ENCODE data around the gene ENTPD2. TPM values are rescaled to one million over a fixed set of nuclear protein-coding genes. Genes with fewer than 3 reads are reported as not detected.

ENTPD2 gene
- total RNA-seq, 5 donors from 2014 or later (not counting 1 experiment from before 2014, with no cell fraction given), result 0.32 TPM; not detected in 4

GRCh38 chr9:137029058-137029936 is 24.6 kb downstream of the ENTPD2 start:
- Histone ChIP-seq H3K36me3 (ENCODE audit: control insufficient read depth in 2 of 2, extremely low read depth in 1 of 2, insufficient read depth in 1 of 2, low read length in 1 of 2) (no peaks in the 10 kb centered on the region), H3K27me3 (replicated peaks in 1 of 2; ENCODE audit: control insufficient read depth in 2 of 2, extremely low read depth in 1 of 2, insufficient read depth in 2 of 2, low read length in 1 of 2) (peaks cover 0 to 13% of the 10 kb centered on the region in 2 experiments), H3K27ac (ENCODE audit: low read length) (peak overlapping the region; percentile 59), H3K4me1 (ENCODE audit: control insufficient read depth in 1 of 2, extremely low read depth in 1 of 2, insufficient read depth in 2 of 2, low read length in 2 of 2) (peaks cover 20 to 91% of the 10 kb centered on the region in 2 experiments), H3K4me3 (ENCODE audit: control insufficient read depth in 1 of 2, extremely low read depth in 1 of 2, low read length in 1 of 2) (peak overlapping the region; percentile 79 to 81), H3K9me3 (no peaks in the 10 kb centered on the region)
- POLR2A ChIA-PET, result no interaction called here
- H3K27ac Mint-ChIP-seq, result peak overlapping the region; percentile 88 to 90
- peak; percentile 19 to 41 (median 24) for ATAC-seq (replicated peaks in 1 of 4)
- peaks cover 41 to 57% (median 49%) of the 10 kb centered on the region in 3 donors for H3K4me1 Mint-ChIP-seq
- CTCF ChIA-PET, result interaction anchor here in 1 of 2 donors (0.6 to 1.9 kb wide), 15 partner anchors 15 to 251 kb away, joined by 3 to 10 read pairs (median 4); partner anchors contain the start of genes AJM1, PAXX, RNF208 and TMEM141
- WGBS (ENCODE audit: insufficient coverage), result 17% methylated on average over 6 of the region's 19 CpGs
- no peaks in the 10 kb centered on the region for H3K27me3 Mint-ChIP-seq
- H3K36me3 Mint-ChIP-seq, result no peaks in the 10 kb centered on the region
- DNase-seq, result peak in 29 of 35 experiments; percentile 31 to 80 (median 55)
- peak overlapping the region; percentile 73 to 79 (median 79) for H3K4me3 Mint-ChIP-seq
- no peaks in the 10 kb centered on the region for H3K9me3 Mint-ChIP-seq

DNA sequence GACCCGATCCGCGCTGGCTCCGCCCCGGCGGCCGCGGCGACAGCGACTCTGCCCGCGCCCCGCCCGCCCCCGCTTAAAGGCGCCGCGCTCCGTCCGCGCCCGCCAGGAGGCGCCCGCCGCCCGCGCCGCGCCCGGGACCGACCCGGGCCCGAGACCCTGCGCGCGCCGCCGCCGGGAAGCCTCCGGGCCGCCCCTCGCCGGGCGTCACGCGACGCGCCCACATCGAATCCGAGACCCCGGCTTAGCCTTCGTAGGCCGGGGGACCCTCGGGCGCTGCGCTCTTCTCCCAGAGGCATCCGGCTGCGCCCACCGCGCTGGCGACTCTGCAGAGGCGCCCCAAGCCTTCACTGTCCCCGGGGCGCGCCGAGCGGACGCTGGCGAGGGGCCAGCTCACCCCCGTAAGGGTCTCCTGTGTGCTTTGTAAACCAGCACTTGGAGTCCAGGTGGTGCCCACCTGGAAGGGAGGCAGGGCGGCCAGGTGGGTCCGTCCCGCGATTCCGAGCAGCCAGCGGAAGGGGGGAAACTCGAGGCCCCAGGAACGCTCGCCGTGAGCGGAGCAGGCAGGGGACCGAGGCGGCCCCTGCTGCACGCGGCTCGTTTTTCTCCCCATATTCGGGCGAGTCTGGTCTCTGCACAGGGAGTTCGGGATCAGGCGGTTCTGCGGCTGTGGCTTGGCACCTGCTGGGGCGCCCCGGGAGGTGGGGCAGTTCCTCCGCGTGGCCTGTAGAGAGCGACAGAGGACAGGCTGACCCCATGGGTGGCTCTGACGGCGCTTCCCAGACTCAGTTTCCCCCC is 25.4 kb downstream of the ENTPD2 start:
- ChIA-PET POLR2A (no interaction called here), CTCF (interaction anchor here (0.6 to 1.9 kb wide), 12 partner anchors 15 to 237 kb away, joined by 3 to 9 read pairs (median 3); partner anchors contain the start of genes AJM1 (in 1 of the 2), PAXX (in 1 of the 2), RNF208 (in 1 of the 2) and TMEM141 (in 1 of the 2))
- Histone ChIP-seq H3K4me1 (ENCODE audit: control insufficient read depth in 1 of 2, extremely low read depth in 1 of 2, insufficient read depth in 2 of 2, low read length in 2 of 2) (peaks cover 20 to 84% of the 10 kb centered on the region in 2 experiments), H3K9me3 (no peaks in the 10 kb centered on the region), H3K36me3 (ENCODE audit: control insufficient read depth in 2 of 2, extremely low read depth in 1 of 2, insufficient read depth in 1 of 2, low read length in 1 of 2) (no peaks in the 10 kb centered on the region), H3K27me3 (replicated peaks in 1 of 2; ENCODE audit: control insufficient read depth in 2 of 2, extremely low read depth in 1 of 2, insufficient read depth in 2 of 2, low read length in 1 of 2) (peaks cover 0 to 13% of the 10 kb centered on the region in 2 experiments), H3K4me3 (ENCODE audit: control insufficient read depth in 1 of 2, extremely low read depth in 1 of 2, low read length in 1 of 2) (peak overlapping the region; percentile 79 to 81), H3K27ac (ENCODE audit: low read length) (peak overlapping the region; percentile 59)
- H3K27ac Mint-ChIP-seq, result peak overlapping the region; percentile 88 to 90
- under 1% methylated on average over 95 of the region's 98 CpGs for WGBS (ENCODE audit: insufficient coverage)
- H3K36me3 Mint-ChIP-seq, result no peaks in the 10 kb centered on the region
- H3K27me3 Mint-ChIP-seq, result no peaks in the 10 kb centered on the region
- peak overlapping the region; percentile 73 to 79 (median 79) for H3K4me3 Mint-ChIP-seq
- no peaks in the 10 kb centered on the region for H3K9me3 Mint-ChIP-seq
- DNase-seq (peak in 32 of 35 experiments; percentile 26 to 89 (median 56)), ATAC-seq (replicated peaks in 1 of 4) (peak; percentile 74 to 83 (median 78))
- H3K4me1 Mint-ChIP-seq, result peaks cover 36 to 55% (median 45%) of the 10 kb centered on the region in 3 donors

DNA sequence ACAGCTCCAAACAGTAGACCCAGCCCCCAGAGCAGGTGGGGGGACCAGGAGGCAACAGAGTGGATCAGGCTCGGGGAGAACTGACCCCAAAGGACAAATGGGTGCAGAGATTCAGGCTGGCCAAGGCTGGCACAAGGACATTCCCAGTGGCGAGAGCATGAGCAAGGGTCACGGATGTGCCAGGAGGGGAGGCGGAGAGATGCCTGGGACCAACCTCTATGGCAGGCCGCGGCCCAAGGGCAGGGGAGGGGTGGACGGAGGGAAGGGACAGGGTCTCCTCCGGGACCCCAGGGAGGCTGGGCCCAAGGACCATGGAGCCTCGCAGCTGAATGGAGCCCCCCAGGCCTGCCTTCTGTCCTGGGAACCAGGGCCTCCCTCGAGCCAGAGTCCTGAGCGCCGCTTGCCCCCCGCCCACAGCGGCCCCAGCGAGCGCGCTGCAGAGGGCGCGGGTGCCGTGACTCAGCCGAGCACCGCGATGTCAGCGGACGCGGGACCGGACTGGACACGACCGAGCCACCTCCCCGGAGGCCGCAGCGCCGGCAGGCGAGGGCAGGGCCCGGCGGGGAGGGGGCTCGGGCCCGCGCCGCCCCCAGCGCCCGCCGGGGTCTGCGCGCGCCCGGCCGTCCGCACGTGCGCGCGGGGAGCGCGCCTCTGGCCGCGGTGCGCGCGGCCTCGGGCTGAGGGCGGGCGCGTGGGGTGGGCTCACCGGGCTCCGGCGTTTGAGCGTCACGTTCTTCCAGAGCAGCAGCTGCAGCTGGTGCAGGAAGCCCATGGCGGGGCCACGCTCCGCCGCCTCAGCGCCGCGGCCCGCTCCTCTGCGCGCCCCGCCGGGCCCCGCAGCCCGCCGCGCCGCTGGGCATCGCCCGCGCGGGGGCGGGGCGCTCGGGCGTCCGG is 26.2 kb downstream of the ENTPD2 start, which contains the start of gene ABCA2:
Gene ABCA2 (minus strand): TSS at position 869 of the 894 bp plus-strand sequence. CDS start 97 bp downstream, at position 772.
- no peaks in the 10 kb centered on the region for H3K36me3 Mint-ChIP-seq
- DNase-seq, result no peak
- ChIA-PET CTCF (interaction anchor here (0.6 kb wide), 2 partner anchors 32 to 58 kb away, joined by 3 to 5 read pairs; no protein-coding TSS in a partner anchor), POLR2A (no interaction called here)
- 5% methylated on average over 93 of the region's 95 CpGs for WGBS (ENCODE audit: insufficient coverage)
- H3K9me3 ChIP-seq, result no peaks in the 10 kb centered on the region
- peak within 1 kb of the TSS; percentile 88 to 90 for H3K27ac Mint-ChIP-seq
- H3K4me1 ChIP-seq (ENCODE audit: control insufficient read depth in 1 of 2, extremely low read depth in 1 of 2, insufficient read depth in 2 of 2, low read length in 2 of 2), result peaks cover 20 to 77% of the 10 kb centered on the region in 2 experiments
- H3K9me3 Mint-ChIP-seq, result no peaks in the 10 kb centered on the region
- H3K4me3 Mint-ChIP-seq, result peak within 1 kb of the TSS; percentile 79 to 82 (median 80)
- H3K27ac ChIP-seq (ENCODE audit: low read length), result peak within 1 kb of the TSS; percentile 59
- H3K27me3 Mint-ChIP-seq, result no peaks in the 10 kb centered on the region
- H3K4me3 ChIP-seq (ENCODE audit: control insufficient read depth in 1 of 2, extremely low read depth in 1 of 2, low read length in 1 of 2), result peak within 1 kb of the TSS; percentile 79 to 81
- ATAC-seq (replicated peaks in 1 of 4), result no peak
- H3K4me1 Mint-ChIP-seq, result peaks cover 35 to 49% (median 42%) of the 10 kb centered on the region in 3 donors
- no peaks in the 10 kb centered on the region for H3K36me3 ChIP-seq (ENCODE audit: control insufficient read depth in 2 of 2, extremely low read depth in 1 of 2, insufficient read depth in 1 of 2, low read length in 1 of 2)
- peaks cover 0 to 13% of the 10 kb centered on the region in 2 experiments for H3K27me3 ChIP-seq (replicated peaks in 1 of 2; ENCODE audit: control insufficient read depth in 2 of 2, extremely low read depth in 1 of 2, insufficient read depth in 2 of 2, low read length in 1 of 2)

- POLR2A ChIA-PET, result no interaction called here
- H3K27ac Mint-ChIP-seq, result peak overlapping the region; percentile 48 to 61
- Histone ChIP-seq H3K4me3 (ENCODE audit: control insufficient read depth in 1 of 2, extremely low read depth in 1 of 2, low read length in 1 of 2) (peak overlapping the region in 1 of 2 donors; percentile 41), H3K27me3 (replicated peaks in 1 of 2; ENCODE audit: control insufficient read depth in 2 of 2, extremely low read depth in 1 of 2, insufficient read depth in 2 of 2, low read length in 1 of 2) (peaks cover 0 to 13% of the 10 kb centered on the region in 2 experiments), H3K27ac (ENCODE audit: low read length) (no peak overlapping the region), H3K4me1 (ENCODE audit: control insufficient read depth in 1 of 2, extremely low read depth in 1 of 2, insufficient read depth in 2 of 2, low read length in 2 of 2) (peaks cover 20 to 69% of the 10 kb centered on the region in 2 experiments), H3K9me3 (no peaks in the 10 kb centered on the region), H3K36me3 (ENCODE audit: control insufficient read depth in 2 of 2, extremely low read depth in 1 of 2, insufficient read depth in 1 of 2, low read length in 1 of 2) (no peaks in the 10 kb centered on the region)
- H3K4me1 Mint-ChIP-seq, result peaks cover 27 to 45% (median 36%) of the 10 kb centered on the region in 3 donors
- no peak for DNase-seq
- CTCF ChIA-PET, result interaction anchor here in 1 of 2 donors (1.1 kb wide), 1 partner anchor 8 kb away, joined by 3 read pairs; no protein-coding TSS in a partner anchor
- H3K27me3 Mint-ChIP-seq, result no peaks in the 10 kb centered on the region
- ATAC-seq (replicated peaks in 1 of 4), result no peak
- peak overlapping the region; percentile 77 to 82 (median 80) for H3K4me3 Mint-ChIP-seq
- WGBS (ENCODE audit: insufficient coverage), result 80% methylated on average over 4 of the region's 4 CpGs
- no peaks in the 10 kb centered on the region for H3K36me3 Mint-ChIP-seq
- no peaks in the 10 kb centered on the region for H3K9me3 Mint-ChIP-seq
These were observed 27.0 kb downstream of the ENTPD2 start for GRCh38 chr9:137026828-137027227.

DNA sequence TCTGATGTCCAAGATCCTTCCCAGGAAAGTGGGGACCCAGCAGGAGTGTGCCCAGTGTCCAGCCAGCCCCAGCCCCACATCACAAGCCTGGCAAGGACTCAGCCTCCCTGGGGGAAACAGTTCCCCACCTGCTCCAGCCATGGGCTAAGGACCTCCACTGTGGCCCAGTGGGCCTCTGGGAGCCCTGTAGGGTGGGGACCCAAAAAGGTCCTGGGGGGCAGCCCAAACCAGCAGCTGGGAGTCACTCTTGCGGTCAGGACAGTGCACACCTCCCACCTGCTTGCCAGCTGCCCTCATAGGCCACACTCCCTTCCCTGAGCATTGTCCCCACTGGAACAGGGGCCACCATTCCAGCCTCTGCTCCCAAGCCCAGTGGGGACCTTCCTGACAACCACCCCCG is 27.5 kb downstream of the ENTPD2 start:
- ChIA-PET POLR2A (no interaction called here), CTCF (interaction anchor here (0.6 to 1.1 kb wide), 2 partner anchors 9 to 30 kb away, joined by 3 read pairs; no protein-coding TSS in a partner anchor)
- no peaks in the 10 kb centered on the region for H3K9me3 ChIP-seq
- H3K27me3 ChIP-seq (replicated peaks in 1 of 2; ENCODE audit: control insufficient read depth in 2 of 2, extremely low read depth in 1 of 2, insufficient read depth in 2 of 2, low read length in 1 of 2), result peaks cover 0 to 13% of the 10 kb centered on the region in 2 experiments
- ATAC-seq (replicated peaks in 1 of 4) (no peak), DNase-seq (no peak)
- Mint-ChIP-seq H3K9me3 (no peaks in the 10 kb centered on the region), H3K27me3 (no peaks in the 10 kb centered on the region), H3K36me3 (no peaks in the 10 kb centered on the region), H3K4me1 (peaks cover 24 to 42% (median 34%) of the 10 kb centered on the region in 3 donors), H3K27ac (peak overlapping the region; percentile 48 to 61), H3K4me3 (peak overlapping the region; percentile 41 to 77 (median 41))
- H3K4me3 ChIP-seq (ENCODE audit: control insufficient read depth in 1 of 2, extremely low read depth in 1 of 2, low read length in 1 of 2), result no peak overlapping the region
- H3K4me1 ChIP-seq (ENCODE audit: control insufficient read depth in 1 of 2, extremely low read depth in 1 of 2, insufficient read depth in 2 of 2, low read length in 2 of 2), result peaks cover 20 to 69% of the 10 kb centered on the region in 2 experiments
- H3K36me3 ChIP-seq (ENCODE audit: control insufficient read depth in 2 of 2, extremely low read depth in 1 of 2, insufficient read depth in 1 of 2, low read length in 1 of 2), result no peaks in the 10 kb centered on the region
- H3K27ac ChIP-seq (ENCODE audit: low read length), result no peak overlapping the region
- WGBS (ENCODE audit: insufficient coverage), result 89% methylated on average over 2 of the region's 2 CpGs
